Panc1 (cell line): ENCODE measurements around the gene TMEM127. TPM values are rescaled to one million over a fixed set of nuclear protein-coding genes. Genes with fewer than 3 reads are reported as not detected.

ENCODE experiments used
- ATAC-seq: fragments of 200-7000 bp; cut with Tn5 transposase; 2 replicates; pipeline ENCODE4 v1.9.1; 2020; ENCODE audit warnings: mild to moderate bottlenecking, moderate library complexity
- BruUV-seq: library from RNA; stranded (reverse); fragments of 400-500 nt; replicated peaks from 2 replicates; lab custom pipeline; 2021; lab: Mats Ljungman, UMichigan
- CTCF ChIA-PET: fragments of 300-600 bp; sonication (Branson Sonifier 250); formaldehyde crosslinking; loops from one replicate; lab custom pipeline; 2022; ENCODE audit warnings: antibody characterized with exemption; lab: Charles Lee
- POLR2A ChIA-PET: fragments of 300-600 bp; sonication (Branson Sonifier 250); formaldehyde crosslinking; loops from one replicate; lab custom pipeline; 2022; ENCODE audit warnings: antibody characterized with exemption; lab: Charles Lee
- DNase-seq: peaks from one replicate; pipeline ENCODE4 v3.0.0-alpha.2; 2010; ENCODE audit warnings: low read depth, low spot score
- H3K27ac ChIP-seq: 2 replicates; pipeline ENCODE4 v1.5.1; 2011; ENCODE audit warnings: mild to moderate bottlenecking, low read length, inconsistent platforms
- H3K27me3 ChIP-seq: fragments of 200-500 bp; sonication (Bioruptor generic); 2 replicates; pipeline ENCODE4 v1.6.0; 2014; ENCODE audit warnings: low read length, inconsistent platforms; ENCODE audit not compliant: control insufficient read depth, insufficient read depth
- H3K36me3 ChIP-seq: fragments of 200-500 bp; sonication (Bioruptor generic); 2 replicates; pipeline ENCODE4 v1.5.1; 2014; ENCODE audit warnings: inconsistent platforms, mild to moderate bottlenecking, low read length, moderate library complexity; ENCODE audit not compliant: control insufficient read depth, insufficient read depth
- H3K4me1 ChIP-seq: 2 replicates; pipeline ENCODE4 v1.5.1; 2011; ENCODE audit warnings: inconsistent platforms, mild to moderate bottlenecking, low read length, moderate library complexity; ENCODE audit not compliant: control insufficient read depth, insufficient read depth
- H3K4me3 ChIP-seq, 2 experiments: 2 replicates each; pipeline ENCODE4 v1.5.1; 2011 to 2012; ENCODE audit warnings: low read depth in 2 of 2, low read length in 2 of 2, mild to moderate bottlenecking in 2 of 2, inconsistent platforms in 1 of 2, moderate library complexity in 1 of 2
- H3K9me3 ChIP-seq: fragments of 200-500 bp; sonication (Bioruptor generic); 2 replicates; pipeline ENCODE4 v1.5.1; 2014; ENCODE audit warnings: low read depth, mild to moderate bottlenecking, inconsistent platforms, low read length, moderate library complexity; ENCODE audit not compliant: control insufficient read depth, insufficient read depth
- CTCF ChIP-seq: fragments of 450-650 bp; IDR thresholded peaks from 2 replicates; pipeline ENCODE4 v1.5.1; 2017; ENCODE audit warnings: mild to moderate bottlenecking
- POLR2AphosphoS5 ChIP-seq: IDR thresholded peaks from 2 replicates; pipeline ENCODE4 v1.6.1; 2012; ENCODE audit warnings: mild to moderate bottlenecking, low read depth, low read length, moderate library complexity
- SIN3A ChIP-seq: IDR thresholded peaks from 2 replicates; pipeline ENCODE4 v1.6.1; 2012; ENCODE audit warnings: low read depth, mild to moderate bottlenecking, low read length, moderate library complexity, borderline replicate concordance; ENCODE audit not compliant: insufficient read depth
- TCF7L2 ChIP-seq: IDR thresholded peaks from 2 replicates; pipeline ENCODE4 v1.6.1; 2011; ENCODE audit warnings: mild to moderate bottlenecking, low read depth, low read length, inconsistent platforms
- in situ Hi-C: cut with HindIII; loops from 2 replicates; pipeline ENCODE4 v1.10.0; 2016; ENCODE audit warnings: low sequenced_read_pairs, low pct_unique_long_range_greater_than_20kb
- intact Hi-C: fragments of 100-400 bp; cut with micrococcal nuclease; formaldehyde crosslinking; loops from one replicate; pipeline ENCODE4 v1.10.0; 2022; ENCODE audit not compliant: unreplicated experiment
- total RNA-seq: library from RNA; stranded (reverse); gene quantifications from one replicate; pipeline ENCODE4 v1.2.1, GENCODE V29; 2021; ENCODE audit not compliant: unreplicated experiment
- TF ChIP-seq, protein P1 (sequence below), 2 experiments: IDR thresholded peaks; 2 replicates each; pipeline ENCODE4 v1.6.1; 2011 to 2012; ENCODE audit warnings: low read depth in 2 of 2, control low read depth in 1 of 2, low read length in 1 of 2, mild to moderate bottlenecking in 1 of 2, moderate library complexity in 1 of 2; ENCODE audit not compliant: insufficient read depth in 1 of 2

The TMEM127 gene
- total RNA-seq, 1 experiment from 2014 or later: 63.1 TPM

DNA sequence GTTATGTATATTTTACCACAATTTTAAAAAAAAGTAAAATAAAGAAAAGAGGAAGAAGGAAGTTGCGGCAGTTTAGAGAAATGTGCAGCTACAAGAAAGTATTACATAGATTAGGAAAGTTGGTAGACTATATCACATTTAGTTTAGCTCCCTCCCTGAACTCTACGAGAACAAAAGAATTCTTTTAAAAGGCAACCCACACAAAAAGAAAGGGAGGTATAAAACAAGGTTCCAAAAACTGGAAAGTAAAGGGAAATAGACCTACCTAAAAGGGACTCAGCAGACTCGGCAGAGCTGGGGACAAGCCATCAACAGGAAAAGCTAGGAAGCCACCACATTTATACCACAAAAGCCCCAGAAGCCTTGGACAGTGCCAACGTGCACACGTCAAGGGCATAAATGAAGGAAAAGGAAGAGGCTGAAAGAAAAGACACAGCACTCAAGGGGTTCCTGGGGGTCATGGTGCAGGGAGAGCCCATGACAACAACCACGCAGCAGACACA is 9.1 kb downstream of the TMEM127 start:
- Histone ChIP-seq H3K27ac (no peak overlapping the region), H3K27me3 (no peaks in the 10 kb centered on the region), H3K36me3 (peaks cover 10% of the 10 kb centered on the region; the same call in 1 of the 2 replicates), H3K4me3 (no peak overlapping the region), H3K9me3 (no peaks in the 10 kb centered on the region), H3K4me1 (peaks cover 20% of the 10 kb centered on the region)
- intact Hi-C loops: no loop called here
- DNase-seq (no peak), ATAC-seq (no peak)
- TF ChIP-seq, protein P1, sequence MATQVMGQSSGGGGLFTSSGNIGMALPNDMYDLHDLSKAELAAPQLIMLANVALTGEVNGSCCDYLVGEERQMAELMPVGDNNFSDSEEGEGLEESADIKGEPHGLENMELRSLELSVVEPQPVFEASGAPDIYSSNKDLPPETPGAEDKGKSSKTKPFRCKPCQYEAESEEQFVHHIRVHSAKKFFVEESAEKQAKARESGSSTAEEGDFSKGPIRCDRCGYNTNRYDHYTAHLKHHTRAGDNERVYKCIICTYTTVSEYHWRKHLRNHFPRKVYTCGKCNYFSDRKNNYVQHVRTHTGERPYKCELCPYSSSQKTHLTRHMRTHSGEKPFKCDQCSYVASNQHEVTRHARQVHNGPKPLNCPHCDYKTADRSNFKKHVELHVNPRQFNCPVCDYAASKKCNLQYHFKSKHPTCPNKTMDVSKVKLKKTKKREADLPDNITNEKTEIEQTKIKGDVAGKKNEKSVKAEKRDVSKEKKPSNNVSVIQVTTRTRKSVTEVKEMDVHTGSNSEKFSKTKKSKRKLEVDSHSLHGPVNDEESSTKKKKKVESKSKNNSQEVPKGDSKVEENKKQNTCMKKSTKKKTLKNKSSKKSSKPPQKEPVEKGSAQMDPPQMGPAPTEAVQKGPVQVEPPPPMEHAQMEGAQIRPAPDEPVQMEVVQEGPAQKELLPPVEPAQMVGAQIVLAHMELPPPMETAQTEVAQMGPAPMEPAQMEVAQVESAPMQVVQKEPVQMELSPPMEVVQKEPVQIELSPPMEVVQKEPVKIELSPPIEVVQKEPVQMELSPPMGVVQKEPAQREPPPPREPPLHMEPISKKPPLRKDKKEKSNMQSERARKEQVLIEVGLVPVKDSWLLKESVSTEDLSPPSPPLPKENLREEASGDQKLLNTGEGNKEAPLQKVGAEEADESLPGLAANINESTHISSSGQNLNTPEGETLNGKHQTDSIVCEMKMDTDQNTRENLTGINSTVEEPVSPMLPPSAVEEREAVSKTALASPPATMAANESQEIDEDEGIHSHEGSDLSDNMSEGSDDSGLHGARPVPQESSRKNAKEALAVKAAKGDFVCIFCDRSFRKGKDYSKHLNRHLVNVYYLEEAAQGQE (IDR thresholded peaks at IDR 0.05; ENCODE audit: insufficient read depth in 1 of 2, low read depth in 2 of 2, low read length in 1 of 2): no peak
- no peak for TF ChIP-seq TCF7L2
- TF ChIP-seq POLR2AphosphoS5: no peak
- no peak for TF ChIP-seq SIN3A
- no peak for TF ChIP-seq CTCF
- no TSS peak for BruUV-seq
- CTCF ChIA-PET: interaction anchor here (0.6 kb wide), 1 partner anchor 230 kb away, joined by 7 read pairs; no protein-coding TSS in a partner anchor
- in situ Hi-C loops: loop anchor here (25.0 kb wide), 1 partner anchor 94 kb away; no protein-coding TSS in a partner anchor
- POLR2A ChIA-PET: interaction anchor here (0.7 kb wide), 1 partner anchor 227 kb away, joined by 3 read pairs; no protein-coding TSS in a partner anchor

- H3K4me3 ChIP-seq: no peak overlapping the region
- no TSS peak for BruUV-seq
- ChIA-PET CTCF (no interaction called here), POLR2A (no interaction called here)
- peaks cover 10% of the 10 kb centered on the region; the same call in 1 of the 2 replicates for H3K36me3 ChIP-seq
- no peak overlapping the region for H3K27ac ChIP-seq
- no peak for TF ChIP-seq TCF7L2
- TF ChIP-seq CTCF: no peak
- no peak for TF ChIP-seq POLR2AphosphoS5
- no peak for TF ChIP-seq SIN3A
- TF ChIP-seq, protein P1 (IDR thresholded peaks at IDR 0.05; ENCODE audit: insufficient read depth in 1 of 2, low read depth in 2 of 2, low read length in 1 of 2): no peak
- DNase-seq (no peak), ATAC-seq (no peak)
- intact Hi-C loops (no loop called here), in situ Hi-C loops (loop anchor here (25.0 kb wide), 1 partner anchor 92 kb away; no protein-coding TSS in a partner anchor)
- H3K4me1 ChIP-seq: no peaks in the 10 kb centered on the region
- no peaks in the 10 kb centered on the region for H3K9me3 ChIP-seq
- H3K27me3 ChIP-seq: no peaks in the 10 kb centered on the region
Measured at GRCh38 chr2:96254571-96254970, 11.2 kb downstream of the TMEM127 start.
